OCI-LY3 (cell line): ENCODE measurements around the gene NCL.

Source experiments
- H2AFZ ChIP-seq: fragments of 200-600, 300-600 bp; shearing (Covaris generic); 2 replicates; pipeline ENCODE4 v1.6.0; 2014; ENCODE audit warnings: antibody characterized with exemption, low read depth, low read length
- H3K27ac ChIP-seq: fragments of 200-600, 300-600 bp; sonication (generic); 2 replicates; pipeline ENCODE4 v1.5.1; 2014; ENCODE audit warnings: mild to moderate bottlenecking, low read length, moderate library complexity, mixed read lengths
- H3K27me3 ChIP-seq: fragments of 200-600, 300-600 bp; sonication (generic); 2 replicates; pipeline ENCODE4 v1.6.1; 2014; ENCODE audit warnings: low read depth, low read length, mixed read lengths
- H3K36me3 ChIP-seq: fragments of 200-600, 300-600 bp; sonication (generic); replicated peaks from 2 replicates; pipeline ENCODE3; 2014; ENCODE audit warnings: low read depth, low read length, mixed read lengths
- H3K4me1 ChIP-seq: fragments of 300-600, 200-600 bp; sonication (generic); 2 replicates; pipeline ENCODE4 v1.6.1; 2014; ENCODE audit warnings: low read length, mixed read lengths
- H3K4me2 ChIP-seq: fragments of 200-600, 300-600 bp; sonication (generic); 2 replicates; pipeline ENCODE4 v1.6.1; 2014; ENCODE audit warnings: low read length, mixed read lengths
- H3K4me3 ChIP-seq: fragments of 300-600, 200-600 bp; sonication (generic); 2 replicates; pipeline ENCODE4 v1.5.1; 2014; ENCODE audit warnings: antibody characterized with exemption, mild to moderate bottlenecking, low read length, moderate library complexity
- H3K79me2 ChIP-seq: fragments of 300-600, 200-600 bp; shearing (Covaris generic); 2 replicates; pipeline ENCODE4 v1.6.1; 2014; ENCODE audit warnings: mild to moderate bottlenecking, low read length, mixed read lengths
- H3K9ac ChIP-seq: fragments of 300-600, 200-600 bp; shearing (Covaris generic); 2 replicates; pipeline ENCODE4 v1.6.0; 2014; ENCODE audit warnings: mild to moderate bottlenecking, low read length, moderate library complexity
- H3K9me3 ChIP-seq: fragments of 200-600, 300-600 bp; shearing (Covaris generic); 2 replicates; pipeline ENCODE4 v1.6.1; 2014; ENCODE audit warnings: low read length, mixed read lengths; ENCODE audit not compliant: insufficient read depth
- H4K20me1 ChIP-seq: fragments of 200-600, 300-600 bp; sonication (generic); 2 replicates; pipeline ENCODE4 v1.6.1; 2016; ENCODE audit warnings: low read length, mixed read lengths; ENCODE audit not compliant: insufficient read depth
- EZH2phosphoT487 ChIP-seq: fragments of 200-600 bp; shearing (Covaris generic); IDR thresholded peaks from 2 replicates; pipeline ENCODE4 v1.6.1; 2018; ENCODE audit warnings: antibody characterized with exemption, mixed run types, low read depth
- TF ChIP-seq, protein P1 (sequence below): fragments of 200-600, 300-600 bp; sonication (generic); IDR thresholded peaks from 2 replicates; pipeline ENCODE4 v1.5.1; 2014; ENCODE audit warnings: antibody characterized with exemption, low read length, low read depth

NCL gene

DNA sequence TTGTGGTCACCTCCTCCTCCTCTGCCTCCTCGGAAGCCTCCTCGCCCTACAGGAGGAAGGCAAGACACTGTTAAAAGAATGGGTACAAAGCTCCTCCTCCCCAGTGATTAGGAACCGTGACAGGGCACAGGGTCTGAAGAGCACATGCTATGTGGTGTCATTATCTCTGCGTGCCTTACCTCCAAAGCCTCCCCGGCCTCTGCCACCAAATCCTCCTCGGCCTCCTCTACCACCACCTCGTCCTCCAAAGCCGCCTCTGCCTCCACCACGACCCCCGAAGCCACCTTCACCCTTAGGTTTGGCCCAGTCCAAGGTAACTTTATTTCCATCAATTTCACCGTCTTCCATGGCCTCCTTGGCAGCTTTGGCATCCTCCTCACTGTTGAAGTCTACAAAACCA lies 9.1 kb downstream of the NCL start:
- H3K36me3 ChIP-seq, result peaks cover 73% of the 10 kb centered on the region
- no peak overlapping the region for H3K27ac ChIP-seq
- peaks cover 27% of the 10 kb centered on the region for H4K20me1 ChIP-seq
- no peak overlapping the region for H3K9ac ChIP-seq
- H3K4me1 ChIP-seq, result no peaks in the 10 kb centered on the region
- no peak overlapping the region for H3K4me3 ChIP-seq
- H3K4me2 ChIP-seq, result no peak overlapping the region
- TF ChIP-seq, protein P1, sequence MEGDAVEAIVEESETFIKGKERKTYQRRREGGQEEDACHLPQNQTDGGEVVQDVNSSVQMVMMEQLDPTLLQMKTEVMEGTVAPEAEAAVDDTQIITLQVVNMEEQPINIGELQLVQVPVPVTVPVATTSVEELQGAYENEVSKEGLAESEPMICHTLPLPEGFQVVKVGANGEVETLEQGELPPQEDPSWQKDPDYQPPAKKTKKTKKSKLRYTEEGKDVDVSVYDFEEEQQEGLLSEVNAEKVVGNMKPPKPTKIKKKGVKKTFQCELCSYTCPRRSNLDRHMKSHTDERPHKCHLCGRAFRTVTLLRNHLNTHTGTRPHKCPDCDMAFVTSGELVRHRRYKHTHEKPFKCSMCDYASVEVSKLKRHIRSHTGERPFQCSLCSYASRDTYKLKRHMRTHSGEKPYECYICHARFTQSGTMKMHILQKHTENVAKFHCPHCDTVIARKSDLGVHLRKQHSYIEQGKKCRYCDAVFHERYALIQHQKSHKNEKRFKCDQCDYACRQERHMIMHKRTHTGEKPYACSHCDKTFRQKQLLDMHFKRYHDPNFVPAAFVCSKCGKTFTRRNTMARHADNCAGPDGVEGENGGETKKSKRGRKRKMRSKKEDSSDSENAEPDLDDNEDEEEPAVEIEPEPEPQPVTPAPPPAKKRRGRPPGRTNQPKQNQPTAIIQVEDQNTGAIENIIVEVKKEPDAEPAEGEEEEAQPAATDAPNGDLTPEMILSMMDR, result no peak
- TF ChIP-seq EZH2phosphoT487, result no peak
- H3K27me3 ChIP-seq, result no peaks in the 10 kb centered on the region
- no peaks in the 10 kb centered on the region for H3K9me3 ChIP-seq
- peaks cover 20% of the 10 kb centered on the region for H3K79me2 ChIP-seq
- H2AFZ ChIP-seq, result no peak overlapping the region

DNA sequence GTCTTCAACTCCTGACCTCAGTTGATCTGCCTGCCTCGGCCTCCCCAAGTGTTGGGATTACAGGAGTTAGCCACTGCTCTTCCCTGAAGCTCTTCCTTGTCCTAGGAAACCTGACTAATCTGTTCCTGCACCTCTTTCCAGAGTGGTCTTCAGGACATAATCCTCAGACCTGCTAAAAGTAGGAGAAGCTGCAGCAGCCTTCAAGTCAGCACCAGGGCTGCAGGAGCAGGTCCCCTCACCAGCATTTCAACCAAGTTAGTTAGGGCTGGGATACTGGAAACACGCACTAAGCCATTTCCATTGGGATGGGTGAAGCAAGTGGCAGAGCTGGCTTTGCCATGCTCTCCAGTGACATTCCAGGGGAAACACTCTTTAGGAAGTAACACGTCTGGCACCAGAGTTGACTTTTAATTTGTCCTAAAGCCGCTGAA lies 9.9 kb downstream of the NCL start:
- peaks cover 66% of the 10 kb centered on the region for H3K36me3 ChIP-seq

DNA sequence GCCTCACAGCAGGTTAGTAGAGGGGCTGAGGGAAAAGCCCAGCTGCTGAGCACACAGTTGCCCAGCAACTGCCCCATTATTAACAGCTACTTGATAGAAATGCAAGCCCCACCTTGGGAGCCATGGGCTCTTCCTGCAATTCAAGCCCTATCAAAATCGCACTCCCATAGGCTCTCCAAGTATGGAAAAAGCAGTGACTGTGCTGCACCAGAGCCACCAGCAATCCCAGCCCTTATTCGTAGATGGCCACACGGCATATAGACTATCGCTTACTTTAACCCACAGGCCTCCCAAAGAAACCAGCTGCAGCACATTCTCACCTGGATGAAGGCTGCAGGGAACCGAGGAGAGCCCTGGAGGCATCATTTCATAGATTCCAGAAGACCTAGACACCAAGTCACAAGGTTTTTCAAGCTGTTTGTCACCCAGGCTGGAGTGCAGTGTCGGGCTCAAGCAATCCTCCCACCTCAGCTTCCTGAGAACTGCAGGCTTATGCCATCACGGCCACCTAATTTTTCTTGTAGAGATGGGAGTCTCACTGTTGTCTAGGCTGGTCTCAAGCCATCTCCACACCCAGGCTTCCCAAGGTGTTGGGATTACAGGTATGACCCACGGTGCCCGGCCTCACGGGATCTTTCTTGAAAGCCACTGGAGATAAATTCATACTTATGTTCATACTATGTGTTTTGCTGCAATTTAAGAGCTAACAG lies 11.3 kb downstream of the NCL start:
- H3K4me3 ChIP-seq, result no peak overlapping the region
- peaks cover 5% of the 10 kb centered on the region for H4K20me1 ChIP-seq
- no peak overlapping the region for H3K9ac ChIP-seq
- no peak for TF ChIP-seq EZH2phosphoT487
- TF ChIP-seq, protein P1, result no peak
- no peak overlapping the region for H3K4me2 ChIP-seq
- peaks cover 52% of the 10 kb centered on the region for H3K36me3 ChIP-seq
- H3K27me3 ChIP-seq, result no peaks in the 10 kb centered on the region
- no peaks in the 10 kb centered on the region; the same call in 1 of the 2 replicates for H3K79me2 ChIP-seq
- H3K4me1 ChIP-seq, result no peaks in the 10 kb centered on the region
- H3K27ac ChIP-seq, result no peak overlapping the region
- no peak overlapping the region for H2AFZ ChIP-seq
- no peaks in the 10 kb centered on the region for H3K9me3 ChIP-seq

More for the DNA sequence above, 9.9 kb downstream of the NCL start:
- no peak overlapping the region for H2AFZ ChIP-seq
- no peaks in the 10 kb centered on the region for H3K9me3 ChIP-seq
- no peak overlapping the region for H3K4me3 ChIP-seq
- H3K4me1 ChIP-seq, result no peaks in the 10 kb centered on the region
- TF ChIP-seq, protein P1, result no peak
- no peak for TF ChIP-seq EZH2phosphoT487
- H3K79me2 ChIP-seq, result peaks cover 13% of the 10 kb centered on the region
- no peak overlapping the region for H3K4me2 ChIP-seq
- H3K27me3 ChIP-seq, result no peaks in the 10 kb centered on the region
- peaks cover 20% of the 10 kb centered on the region for H4K20me1 ChIP-seq
- no peak overlapping the region for H3K27ac ChIP-seq
- H3K9ac ChIP-seq, result no peak overlapping the region

DNA sequence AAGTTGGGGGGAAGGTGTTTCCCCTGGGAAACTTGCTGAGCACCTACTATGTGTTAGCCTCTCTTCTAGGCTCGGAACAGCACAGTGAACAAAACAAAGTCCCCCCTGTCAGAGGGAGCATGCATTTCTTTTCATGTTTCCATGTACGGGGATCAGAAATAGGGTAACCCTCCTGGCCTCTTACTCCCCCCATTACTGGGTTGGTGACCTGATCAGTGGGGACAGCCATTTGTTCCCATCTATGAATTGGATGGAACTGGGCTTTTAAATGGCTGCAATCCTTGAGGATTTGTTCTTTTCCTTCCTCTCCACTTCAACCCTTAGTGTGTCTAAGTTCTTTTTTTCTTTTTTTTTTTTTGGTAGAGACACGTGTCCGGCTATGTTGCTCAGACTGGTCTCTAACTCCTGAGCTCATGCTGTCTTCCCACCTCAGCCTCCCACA lies 13.7 kb downstream of the NCL start:
- TF ChIP-seq EZH2phosphoT487, result no peak
- TF ChIP-seq, protein P1, result no peak
- H2AFZ ChIP-seq, result no peak overlapping the region
- H3K9me3 ChIP-seq, result no peaks in the 10 kb centered on the region
- H3K9ac ChIP-seq, result no peak overlapping the region
- H3K27ac ChIP-seq, result no peak overlapping the region
- peaks cover 28% of the 10 kb centered on the region for H3K36me3 ChIP-seq
- H3K4me1 ChIP-seq, result no peaks in the 10 kb centered on the region
- H3K27me3 ChIP-seq, result no peaks in the 10 kb centered on the region
- H3K4me2 ChIP-seq, result no peak overlapping the region
- H3K4me3 ChIP-seq, result no peak overlapping the region
- H3K79me2 ChIP-seq, result no peaks in the 10 kb centered on the region
- H4K20me1 ChIP-seq, result no peaks in the 10 kb centered on the region
